ENCODE results near the gene SF3B6. TPM values are rescaled to one million over a fixed set of nuclear protein-coding genes. Genes with fewer than 3 reads are reported as not detected.

The SF3B6 gene
- total RNA-seq, 1 experiment from 2014 or later = 141 TPM

DNA sequence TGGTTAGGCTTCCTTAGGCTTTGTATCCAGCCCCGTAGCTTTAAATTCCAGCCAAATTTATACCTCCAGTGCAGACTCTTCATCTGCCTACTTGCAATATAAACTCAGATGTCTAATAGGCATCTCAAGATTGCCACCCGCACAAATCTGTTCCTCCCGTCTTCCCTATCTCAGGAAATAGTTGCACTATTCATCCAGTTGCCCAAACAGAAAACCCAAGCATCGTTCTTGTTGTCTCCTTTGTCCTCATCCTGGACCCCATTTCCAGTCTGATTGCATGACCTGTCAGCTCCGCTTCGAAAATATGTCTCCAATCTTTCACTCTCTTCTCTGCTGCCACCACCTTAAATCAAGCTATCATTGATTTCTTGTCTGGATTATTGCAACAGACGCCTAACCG lies 24.3 kb downstream of the SF3B6 start:
- intact Hi-C loops (cut with micrococcal nuclease) = no loop called here
- H3K4me1 Mint-ChIP-seq (ENCODE audit: insufficient read depth, unreplicated experiment) = peaks cover 11% of the 10 kb centered on the region
- DNase-seq (ENCODE audit: unreplicated experiment) = no peak
- no peaks in the 10 kb centered on the region for H3K27me3 Mint-ChIP-seq (ENCODE audit: insufficient read depth, unreplicated experiment)
- no peaks in the 10 kb centered on the region for H3K9me3 Mint-ChIP-seq (ENCODE audit: unreplicated experiment)
- ChIA-PET CTCF (interaction anchor here (0.6 to 1.2 kb wide), 4 partner anchors 8 to 22 kb away, joined by 3 to 4 read pairs (median 3); no protein-coding TSS in a partner anchor), POLR2A (interaction anchor here (1.3 to 2.8 kb wide), 3 partner anchors 21 to 125 kb away, joined by 3 to 22 read pairs (median 3); partner anchors contain the start of genes ATAD2B and SF3B6)
- H3K4me3 Mint-ChIP-seq (ENCODE audit: unreplicated experiment) = no peak overlapping the region
- peaks cover 5% of the 10 kb centered on the region for H3K36me3 Mint-ChIP-seq (ENCODE audit: insufficient read depth, unreplicated experiment)
- TF ChIP-seq, protein P1, sequence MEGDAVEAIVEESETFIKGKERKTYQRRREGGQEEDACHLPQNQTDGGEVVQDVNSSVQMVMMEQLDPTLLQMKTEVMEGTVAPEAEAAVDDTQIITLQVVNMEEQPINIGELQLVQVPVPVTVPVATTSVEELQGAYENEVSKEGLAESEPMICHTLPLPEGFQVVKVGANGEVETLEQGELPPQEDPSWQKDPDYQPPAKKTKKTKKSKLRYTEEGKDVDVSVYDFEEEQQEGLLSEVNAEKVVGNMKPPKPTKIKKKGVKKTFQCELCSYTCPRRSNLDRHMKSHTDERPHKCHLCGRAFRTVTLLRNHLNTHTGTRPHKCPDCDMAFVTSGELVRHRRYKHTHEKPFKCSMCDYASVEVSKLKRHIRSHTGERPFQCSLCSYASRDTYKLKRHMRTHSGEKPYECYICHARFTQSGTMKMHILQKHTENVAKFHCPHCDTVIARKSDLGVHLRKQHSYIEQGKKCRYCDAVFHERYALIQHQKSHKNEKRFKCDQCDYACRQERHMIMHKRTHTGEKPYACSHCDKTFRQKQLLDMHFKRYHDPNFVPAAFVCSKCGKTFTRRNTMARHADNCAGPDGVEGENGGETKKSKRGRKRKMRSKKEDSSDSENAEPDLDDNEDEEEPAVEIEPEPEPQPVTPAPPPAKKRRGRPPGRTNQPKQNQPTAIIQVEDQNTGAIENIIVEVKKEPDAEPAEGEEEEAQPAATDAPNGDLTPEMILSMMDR (IDR thresholded peaks at IDR 0.05; ENCODE audit: unreplicated experiment) = no peak
- BruUV-seq (replicated peaks) = no TSS peak
- no peak overlapping the region for H3K27ac Mint-ChIP-seq (ENCODE audit: low read depth, unreplicated experiment)

DNA sequence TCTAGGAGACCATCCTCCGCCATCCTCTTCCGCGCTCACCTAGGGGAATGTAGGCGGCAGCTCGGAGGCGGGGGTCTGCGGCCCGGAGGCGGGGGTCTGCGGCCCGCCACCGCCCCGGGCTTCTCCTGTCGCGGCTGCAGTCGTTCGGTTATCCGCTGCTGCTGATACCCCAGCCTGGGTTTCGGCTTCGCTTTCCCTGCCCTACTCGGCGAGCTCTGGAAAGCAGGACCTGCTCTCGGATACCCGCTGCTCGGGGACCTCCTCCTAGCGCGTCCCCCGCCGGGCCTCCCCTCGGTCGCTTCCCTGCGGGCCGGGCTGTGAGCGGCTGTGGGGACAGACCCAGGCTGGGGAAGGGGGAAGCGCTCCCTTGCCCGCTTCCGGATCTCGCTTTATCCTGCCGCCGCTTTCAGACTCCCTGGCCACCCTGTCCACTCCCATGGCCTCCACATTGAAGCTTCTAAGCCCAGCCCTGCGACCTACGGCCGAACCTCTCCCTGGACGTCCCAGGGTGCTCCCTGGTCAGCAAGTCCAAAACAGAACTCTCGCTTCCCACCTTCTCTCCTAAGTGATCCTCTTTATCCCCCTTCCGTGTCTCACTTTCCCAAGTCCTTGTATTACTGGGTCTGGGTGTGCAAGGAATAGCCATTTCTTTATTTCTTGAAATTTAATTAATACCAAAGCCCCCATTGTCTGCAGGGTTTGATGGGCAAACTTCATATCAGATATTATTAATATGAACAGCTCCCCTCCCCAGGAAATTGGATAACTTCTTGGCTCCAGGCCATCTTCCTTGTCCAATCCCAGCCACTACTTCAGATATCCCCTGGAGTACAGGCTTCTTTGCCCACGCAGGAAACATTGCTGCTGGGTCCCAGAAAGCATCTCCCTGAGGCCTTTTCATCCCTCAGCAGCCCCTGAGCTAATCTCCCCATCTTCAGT lies 25.8 kb downstream of the SF3B6 start:
- ChIA-PET CTCF (interaction anchor here (0.6 to 0.9 kb wide), 2 partner anchors 9 to 123 kb away, joined by 3 read pairs; no protein-coding TSS in a partner anchor), POLR2A (interaction anchor here (0.7 to 2.8 kb wide), 7 partner anchors 24 to 162 kb away, joined by 3 to 22 read pairs (median 3); partner anchors contain the start of genes ATAD2B, SF3B6 and TP53I3)
- no peak for DNase-seq (ENCODE audit: unreplicated experiment)
- Mint-ChIP-seq H3K4me3 (ENCODE audit: unreplicated experiment) (no peak overlapping the region), H3K36me3 (ENCODE audit: insufficient read depth, unreplicated experiment) (peaks cover 5% of the 10 kb centered on the region), H3K4me1 (ENCODE audit: insufficient read depth, unreplicated experiment) (peaks cover 17% of the 10 kb centered on the region), H3K27me3 (ENCODE audit: insufficient read depth, unreplicated experiment) (no peaks in the 10 kb centered on the region), H3K9me3 (ENCODE audit: unreplicated experiment) (no peaks in the 10 kb centered on the region), H3K27ac (ENCODE audit: low read depth, unreplicated experiment) (no peak overlapping the region)
- TF ChIP-seq, protein P1 (IDR thresholded peaks at IDR 0.05; ENCODE audit: unreplicated experiment) = no peak
- intact Hi-C loops (cut with micrococcal nuclease) = no loop called here
- no TSS peak for BruUV-seq (replicated peaks)

DNA sequence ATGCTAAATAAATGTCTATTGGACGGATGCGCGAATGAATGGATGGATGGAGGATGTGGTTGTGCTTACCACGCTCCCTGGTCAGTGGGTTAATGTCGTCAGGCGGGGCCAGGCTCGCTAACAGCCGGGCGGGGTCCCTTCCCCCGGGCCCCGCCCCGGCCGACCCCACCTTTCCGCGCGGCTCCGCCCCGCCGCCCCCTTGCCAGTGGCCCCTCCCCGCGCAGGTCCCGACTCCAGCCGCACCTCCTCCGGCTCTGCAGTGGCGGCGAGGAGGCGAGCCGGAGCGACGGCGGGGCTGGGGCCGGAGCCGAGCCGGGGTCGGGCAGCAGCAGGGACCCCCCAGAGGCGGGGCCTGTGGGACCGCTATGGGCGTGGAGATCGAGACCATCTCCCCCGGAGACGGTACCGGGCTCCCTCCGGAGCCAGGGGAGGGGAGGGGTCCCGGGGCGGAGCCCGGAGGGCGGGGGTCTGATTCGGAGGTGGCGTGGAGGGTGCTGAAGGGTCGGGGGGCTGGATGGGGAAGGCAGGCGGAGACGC lies 26.6 kb downstream of the SF3B6 start, which contains the start of gene FKBP1B:
FKBP1B (plus strand) TSS at position 257 of the 537 bp plus-strand sequence; CDS start at position 366, 109 bp downstream.
- CTCF ChIA-PET = interaction anchor here (0.6 to 0.9 kb wide), 2 partner anchors 101 to 122 kb away, joined by 3 read pairs; no protein-coding TSS in a partner anchor
- no peak within 1 kb of the TSS for H3K4me3 Mint-ChIP-seq (ENCODE audit: unreplicated experiment)
- H3K9me3 Mint-ChIP-seq (ENCODE audit: unreplicated experiment) = no peaks in the 10 kb centered on the region
- no TSS peak for BruUV-seq (replicated peaks)
- intact Hi-C loops (cut with micrococcal nuclease) = no loop called here
- DNase-seq (ENCODE audit: unreplicated experiment) = peak; percentile 48
- peaks cover 24% of the 10 kb centered on the region for H3K4me1 Mint-ChIP-seq (ENCODE audit: insufficient read depth, unreplicated experiment)
- TF ChIP-seq, protein P1 (IDR thresholded peaks at IDR 0.05; ENCODE audit: unreplicated experiment) = no peak
- H3K27me3 Mint-ChIP-seq (ENCODE audit: insufficient read depth, unreplicated experiment) = no peaks in the 10 kb centered on the region
- H3K36me3 Mint-ChIP-seq (ENCODE audit: insufficient read depth, unreplicated experiment) = peaks cover 5% of the 10 kb centered on the region
- POLR2A ChIA-PET = interaction anchor here (0.8 to 2.8 kb wide), 12 partner anchors 8 to 124 kb away, joined by 3 to 22 read pairs (median 4); partner anchors contain the start of genes ATAD2B, SF3B6 and TP53I3
- H3K27ac Mint-ChIP-seq (ENCODE audit: low read depth, unreplicated experiment) = no peak within 1 kb of the TSS
